ES-I3 (cell line): ENCODE results near the gene TSEN54.

ENCODE experiments used
- H3K36me3 ChIP-seq: 2 replicates; pipeline ENCODE4 v1.6.1; 2013; ENCODE audit warnings: mild to moderate bottlenecking, low read length, control low read depth, moderate library complexity; ENCODE audit not compliant: insufficient read depth
- H3K4me1 ChIP-seq: 2 replicates; pipeline ENCODE4 v1.6.1; 2013; ENCODE audit warnings: mild to moderate bottlenecking, control low read depth, low read length; ENCODE audit not compliant: insufficient read depth
- H3K9ac ChIP-seq: 2 replicates; pipeline ENCODE4 v1.6.1; 2013; ENCODE audit warnings: low read depth, mild to moderate bottlenecking, low read length, moderate library complexity
- H3K9me3 ChIP-seq: 2 replicates; pipeline ENCODE4 v1.6.1; 2013; ENCODE audit warnings: mild to moderate bottlenecking, low read length, moderate library complexity; ENCODE audit not compliant: control insufficient read depth, insufficient read depth

The TSEN54 gene

DNA sequence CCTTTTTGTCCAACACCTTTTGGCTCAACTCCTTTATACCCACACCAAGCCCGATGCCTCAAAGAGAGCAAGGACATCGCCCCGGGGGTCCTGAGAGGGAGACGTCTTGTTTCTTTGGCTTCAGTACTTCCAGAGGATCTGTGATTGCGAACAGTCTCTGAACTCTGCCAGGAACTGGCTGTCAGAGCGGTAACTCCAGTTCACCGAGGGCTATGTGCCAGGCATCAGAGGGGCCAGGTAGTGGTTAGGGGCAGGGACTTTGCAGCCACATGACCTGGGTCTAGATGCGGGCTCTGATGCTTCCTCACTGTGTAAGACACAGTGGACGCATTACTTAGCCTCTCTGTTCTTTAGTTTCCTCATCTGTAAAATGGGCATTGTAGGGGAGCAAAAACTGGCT, 30.8 kb downstream of the TSEN54 start:
- H3K9me3 ChIP-seq = no peaks in the 10 kb centered on the region
- H3K4me1 ChIP-seq = peaks cover 20% of the 10 kb centered on the region; the same call in 1 of the 2 replicates
- H3K9ac ChIP-seq = no peak overlapping the region
- no peaks in the 10 kb centered on the region for H3K36me3 ChIP-seq

DNA sequence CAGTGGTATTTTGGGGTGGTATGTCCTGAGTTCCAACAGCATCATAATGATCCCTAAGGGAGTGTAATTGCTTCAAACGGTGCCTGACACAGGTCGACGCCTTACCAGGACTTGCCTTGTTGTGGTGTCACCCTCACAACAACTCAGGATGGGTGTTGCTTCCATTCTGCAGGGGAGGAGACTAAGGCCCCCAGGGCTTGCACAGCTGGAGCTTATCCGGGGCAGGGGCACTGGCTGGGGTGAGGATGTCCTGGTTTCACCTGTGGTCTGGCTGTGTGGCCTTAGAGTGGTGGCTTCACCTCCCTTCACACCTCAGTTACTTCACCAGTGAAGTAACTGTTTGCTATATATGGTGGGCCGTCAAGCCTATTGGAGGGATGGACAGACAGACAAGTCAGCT, 32.5 kb downstream of the TSEN54 start:
- no peaks in the 10 kb centered on the region for H3K9me3 ChIP-seq
- H3K4me1 ChIP-seq = peaks cover 30% of the 10 kb centered on the region; the same call in 1 of the 2 replicates
- no peak overlapping the region for H3K9ac ChIP-seq
- H3K36me3 ChIP-seq = no peaks in the 10 kb centered on the region

DNA sequence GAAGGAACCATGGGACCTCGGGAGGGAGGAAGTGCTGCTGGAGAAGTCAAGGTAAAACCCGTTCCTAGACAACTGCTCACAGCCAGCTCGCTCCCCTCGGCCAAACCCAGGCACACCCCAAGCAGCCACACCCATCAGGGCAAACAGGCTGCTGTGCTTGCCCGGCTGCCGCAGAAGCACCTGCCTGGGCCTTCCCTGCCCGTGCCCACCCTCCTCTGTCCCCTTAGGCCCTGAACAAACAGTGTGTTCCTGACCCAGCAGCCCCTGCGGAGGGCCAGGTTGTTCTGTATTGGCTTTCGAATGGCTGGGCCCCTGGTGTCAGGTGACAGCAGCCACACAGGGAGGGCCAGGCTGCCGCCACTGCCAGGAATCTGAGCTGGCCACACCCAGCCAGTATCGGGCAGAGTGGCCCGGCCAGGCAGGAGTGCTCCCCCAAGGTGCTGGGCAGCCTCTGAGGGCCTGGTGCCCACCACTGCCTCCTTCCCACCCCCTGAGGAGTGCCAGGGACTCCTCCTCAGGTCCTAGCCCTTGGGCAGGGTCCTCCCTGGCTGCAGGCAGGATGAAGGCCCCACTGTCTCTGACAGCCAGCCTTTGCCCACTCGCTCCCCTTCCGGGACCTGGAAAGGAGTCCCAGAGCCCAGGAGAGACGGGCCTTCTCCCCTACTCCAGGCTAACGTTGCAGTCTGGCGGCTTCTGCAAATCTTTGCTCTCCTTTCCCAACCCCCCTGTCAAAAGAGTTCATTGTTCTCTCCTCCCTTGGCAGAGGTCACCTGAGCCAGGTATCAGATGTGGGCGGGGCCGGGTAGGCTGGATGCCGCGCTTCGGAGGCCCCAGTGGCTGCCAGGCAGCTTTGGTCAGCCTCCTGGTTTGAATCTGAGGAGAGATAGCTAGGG, 33.2 kb downstream of the TSEN54 start:
- H3K9me3 ChIP-seq = no peaks in the 10 kb centered on the region
- peaks cover 30% of the 10 kb centered on the region; the same call in 1 of the 2 replicates for H3K4me1 ChIP-seq
- H3K36me3 ChIP-seq = no peaks in the 10 kb centered on the region
- H3K9ac ChIP-seq = peak overlapping the region; percentile 26

DNA sequence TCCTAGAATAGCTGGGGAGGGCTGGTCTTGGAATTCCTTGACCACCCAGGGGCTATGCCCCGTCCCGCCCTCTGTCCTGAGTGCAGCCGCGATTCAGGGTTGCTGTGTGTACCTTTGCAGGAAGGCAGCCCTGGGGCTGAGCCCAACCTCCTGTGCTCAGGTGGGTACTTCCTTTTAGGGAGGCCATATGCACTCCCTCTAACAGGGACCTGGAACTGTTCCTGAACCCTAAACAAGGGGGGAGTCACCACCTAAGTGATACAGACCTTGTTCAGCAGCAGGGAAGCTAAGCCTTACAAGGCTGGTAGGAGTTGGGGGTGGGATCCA, 33.8 kb downstream of the TSEN54 start:
- Histone ChIP-seq H3K36me3 (no peaks in the 10 kb centered on the region), H3K9me3 (no peaks in the 10 kb centered on the region), H3K4me1 (peaks cover 29% of the 10 kb centered on the region; the same call in 1 of the 2 replicates), H3K9ac (peak overlapping the region; percentile 26; the same call in 1 of the 2 replicates)

DNA sequence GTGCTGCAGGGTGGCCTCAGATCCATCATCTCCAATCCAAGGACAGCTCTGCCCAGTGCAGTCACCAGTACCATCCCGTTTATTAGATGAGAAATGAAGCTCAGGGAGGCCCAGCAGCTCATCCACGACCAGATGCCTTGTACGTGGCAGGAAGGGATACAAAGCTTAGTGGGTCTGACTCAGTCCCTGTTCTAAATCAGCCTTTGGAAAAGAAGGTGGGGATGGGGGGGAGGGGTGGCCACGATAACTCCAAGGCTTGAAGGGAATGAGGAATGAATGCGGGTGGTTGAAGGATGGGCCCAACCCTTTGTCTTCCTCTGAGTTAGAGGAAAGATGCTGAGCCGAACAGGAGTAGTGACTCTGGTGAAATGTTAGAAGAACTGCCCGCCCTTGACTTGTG, 34.9 kb downstream of the TSEN54 start:
- H3K9me3 ChIP-seq = no peaks in the 10 kb centered on the region
- no peak overlapping the region for H3K9ac ChIP-seq
- no peaks in the 10 kb centered on the region for H3K36me3 ChIP-seq
- peaks cover 22% of the 10 kb centered on the region; the same call in 1 of the 2 replicates for H3K4me1 ChIP-seq

DNA sequence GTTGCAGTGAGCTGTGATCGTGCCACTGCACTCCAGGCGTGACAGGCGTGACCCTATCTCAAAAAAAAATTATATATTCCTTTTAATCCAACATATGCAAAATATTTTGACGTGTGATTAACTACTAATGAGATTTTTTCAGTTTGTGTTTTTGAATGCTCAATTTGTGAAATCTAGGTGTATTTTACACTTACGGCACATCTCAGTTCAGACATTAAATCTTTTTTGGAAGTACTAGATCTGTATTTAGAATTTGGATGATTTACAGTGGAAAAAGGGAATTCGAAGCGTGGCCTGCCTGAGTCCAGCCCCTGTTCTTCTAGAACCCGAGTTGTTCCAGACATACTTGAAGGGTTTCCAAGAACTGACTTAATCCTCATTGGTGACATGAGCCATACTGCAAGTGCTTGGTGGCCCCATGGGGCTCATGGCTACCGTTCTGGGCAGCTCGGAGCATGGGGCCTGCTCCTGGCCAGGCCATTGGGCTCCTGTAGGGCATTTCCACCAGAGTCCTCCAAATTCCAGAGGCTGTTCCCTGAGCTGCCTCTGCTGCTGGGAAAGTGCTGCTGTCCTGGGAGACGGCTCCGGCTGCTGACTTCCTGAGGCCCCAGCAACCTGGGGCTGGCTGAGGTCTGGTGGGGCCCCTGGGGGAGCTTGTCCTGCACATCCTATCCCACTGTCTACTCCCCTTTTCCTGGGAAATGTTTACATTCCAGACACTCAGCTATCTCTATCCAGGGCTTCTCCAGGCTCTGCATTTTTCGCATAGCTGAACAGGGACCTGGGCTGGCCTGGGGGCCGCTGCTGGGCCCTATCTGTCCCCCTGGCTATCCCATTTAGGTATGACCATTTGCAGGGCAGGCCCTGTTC, 36.3 kb downstream of the TSEN54 start:
- no peaks in the 10 kb centered on the region for H3K9me3 ChIP-seq
- peaks cover 31% of the 10 kb centered on the region; the same call in 1 of the 2 replicates for H3K4me1 ChIP-seq
- no peak overlapping the region for H3K9ac ChIP-seq
- no peaks in the 10 kb centered on the region for H3K36me3 ChIP-seq

DNA sequence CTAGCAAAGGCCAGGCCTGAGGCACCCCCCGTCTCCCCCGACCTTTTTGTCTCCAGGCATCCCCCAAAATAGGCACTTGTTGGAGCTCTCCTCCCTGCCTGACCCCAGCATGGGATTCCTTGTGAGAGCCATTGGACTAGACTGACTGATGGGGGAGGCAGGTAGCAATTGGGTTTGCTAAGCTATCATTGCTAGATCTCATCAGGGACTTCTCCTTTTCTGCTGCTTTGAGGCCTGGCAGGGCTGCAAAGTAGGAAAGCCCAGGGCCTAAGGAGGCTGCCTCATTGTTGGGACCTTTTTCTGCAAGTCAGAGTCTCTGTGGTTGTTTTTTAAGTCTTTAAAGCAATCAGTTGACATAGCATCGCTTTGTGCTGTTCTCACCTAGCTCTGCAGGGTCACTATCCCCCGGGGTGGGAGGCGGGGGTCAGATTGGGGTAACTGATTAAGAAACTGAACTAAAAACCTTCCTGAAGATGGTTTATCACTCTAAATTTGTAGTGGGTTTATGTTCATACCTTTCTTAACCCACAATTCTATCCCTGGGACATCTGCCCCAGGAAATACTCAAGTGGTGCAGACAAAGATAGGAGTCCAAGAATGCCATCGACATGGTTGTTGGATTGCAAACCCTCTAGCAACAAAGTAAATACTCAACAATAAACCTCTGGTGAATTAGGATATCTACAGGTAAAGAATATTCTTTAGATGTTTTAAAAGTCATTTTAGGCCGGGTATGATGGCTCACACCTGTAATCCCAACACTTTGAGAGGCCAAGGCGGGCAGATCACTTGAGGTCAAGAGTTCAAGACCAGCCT, 37.2 kb downstream of the TSEN54 start:
- no peaks in the 10 kb centered on the region for H3K9me3 ChIP-seq
- H3K4me1 ChIP-seq = peaks cover 31% of the 10 kb centered on the region; the same call in 1 of the 2 replicates
- H3K9ac ChIP-seq = no peak overlapping the region
- H3K36me3 ChIP-seq = no peaks in the 10 kb centered on the region

DNA sequence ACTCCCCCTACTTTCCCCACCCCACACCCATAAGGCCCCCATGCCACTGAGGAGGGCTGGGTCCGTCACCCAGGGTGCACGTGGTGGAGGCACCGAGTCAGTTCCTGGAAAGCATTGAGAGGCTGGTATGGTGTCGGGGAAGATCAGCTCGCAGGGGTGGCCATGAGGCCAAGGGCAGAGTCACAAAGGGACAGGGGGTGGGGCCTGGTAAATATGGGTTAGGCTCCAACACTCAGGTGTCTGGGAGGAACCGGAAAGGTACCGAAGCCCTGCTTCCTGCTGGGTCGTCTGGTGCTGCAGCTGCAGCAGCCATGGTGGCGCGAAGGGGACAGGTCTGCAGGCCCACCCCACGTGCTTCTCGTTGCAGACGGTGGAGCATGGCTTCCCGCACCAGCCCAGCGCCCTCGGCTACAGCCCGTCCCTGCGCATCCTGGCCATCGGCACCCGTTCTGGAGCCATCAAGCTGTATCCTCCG, 39.4 kb downstream of the TSEN54 start:
- Histone ChIP-seq H3K9me3 (no peaks in the 10 kb centered on the region), H3K4me1 (peaks cover 24% of the 10 kb centered on the region; the same call in 1 of the 2 replicates), H3K9ac (no peak overlapping the region), H3K36me3 (no peaks in the 10 kb centered on the region)

DNA sequence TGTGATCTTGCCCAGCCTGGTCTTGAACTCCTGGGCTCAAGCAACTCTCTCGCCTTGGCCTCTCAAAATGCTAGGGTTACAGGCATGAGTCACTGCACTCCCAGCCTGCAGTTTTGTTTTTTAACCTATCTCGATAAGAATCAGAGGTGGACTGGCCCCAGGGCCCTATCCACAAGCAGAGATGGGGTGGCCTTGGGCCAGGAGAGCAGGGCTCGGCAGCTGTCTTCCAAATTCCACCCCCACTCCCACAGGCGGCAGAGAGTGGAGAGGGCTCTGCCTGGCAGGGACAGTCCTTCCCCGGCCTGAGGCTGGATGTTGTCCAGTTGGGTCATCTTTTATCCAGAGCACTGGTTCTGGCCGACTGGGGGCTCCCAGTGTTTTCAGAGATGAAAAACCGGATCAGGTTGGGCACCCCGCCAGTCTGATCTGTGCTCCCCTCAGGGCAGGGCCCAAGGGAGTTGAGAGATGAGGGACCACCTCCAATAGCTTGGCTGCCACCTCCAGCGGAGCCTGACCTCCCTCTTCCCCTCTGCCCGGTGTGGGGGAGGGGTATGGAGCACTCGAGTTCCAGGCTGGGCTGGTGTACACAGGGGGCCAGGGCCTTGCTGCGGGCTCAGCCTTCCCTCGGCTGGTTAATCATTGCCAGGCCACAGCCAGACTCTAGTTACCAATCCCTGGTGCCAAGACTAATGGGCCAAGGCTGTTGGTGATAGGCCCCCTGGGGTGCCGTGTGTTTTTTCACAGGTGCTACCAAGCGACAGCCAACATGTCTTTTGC, 40.9 kb downstream of the TSEN54 start:
- H3K9ac ChIP-seq = no peak overlapping the region
- H3K36me3 ChIP-seq = no peaks in the 10 kb centered on the region
- H3K9me3 ChIP-seq = no peaks in the 10 kb centered on the region
- H3K4me1 ChIP-seq = peaks cover 19% of the 10 kb centered on the region; the same call in 1 of the 2 replicates

DNA sequence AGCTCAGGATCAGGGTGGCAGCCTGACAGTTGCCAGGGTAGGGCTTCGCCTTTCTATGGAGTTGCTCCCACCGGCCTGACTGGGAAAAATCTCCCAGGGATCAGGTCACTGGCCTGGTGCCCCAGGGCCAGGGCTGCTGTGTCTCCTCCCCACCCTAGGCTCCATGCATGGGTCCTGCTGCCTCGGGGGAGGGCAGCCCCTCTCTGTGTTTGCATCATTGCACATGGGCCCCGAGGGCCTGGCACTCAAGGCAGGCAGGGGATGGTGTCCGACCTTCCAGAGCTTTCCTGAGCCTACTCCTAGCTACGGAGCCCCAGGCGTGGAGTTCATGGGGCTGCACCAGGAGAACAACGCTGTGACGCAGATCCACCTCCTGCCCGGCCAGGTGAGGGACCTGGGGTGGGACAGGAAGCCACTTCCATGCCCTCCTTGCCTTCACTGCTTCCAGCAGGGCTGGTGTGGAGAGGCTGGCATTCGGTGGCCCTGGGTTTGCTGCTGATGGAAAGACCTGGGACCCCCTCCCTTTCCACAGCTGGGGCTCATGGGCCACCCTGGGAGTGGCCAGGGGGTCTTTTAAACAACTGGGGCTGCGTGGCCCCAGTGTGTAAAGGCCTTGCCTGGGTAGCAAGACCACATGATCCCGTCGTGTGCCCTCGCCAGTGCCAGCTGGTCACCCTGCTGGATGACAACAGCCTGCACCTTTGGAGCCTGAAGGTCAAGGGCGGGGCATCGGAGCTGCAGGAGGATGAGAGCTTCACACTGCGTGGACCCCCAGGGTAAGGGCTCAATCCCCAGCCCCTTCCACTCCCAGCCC, 41.7 kb downstream of the TSEN54 start:
- no peaks in the 10 kb centered on the region for H3K9me3 ChIP-seq
- H3K4me1 ChIP-seq = peaks cover 12% of the 10 kb centered on the region; the same call in 1 of the 2 replicates
- no peak overlapping the region for H3K9ac ChIP-seq
- no peaks in the 10 kb centered on the region for H3K36me3 ChIP-seq

DNA sequence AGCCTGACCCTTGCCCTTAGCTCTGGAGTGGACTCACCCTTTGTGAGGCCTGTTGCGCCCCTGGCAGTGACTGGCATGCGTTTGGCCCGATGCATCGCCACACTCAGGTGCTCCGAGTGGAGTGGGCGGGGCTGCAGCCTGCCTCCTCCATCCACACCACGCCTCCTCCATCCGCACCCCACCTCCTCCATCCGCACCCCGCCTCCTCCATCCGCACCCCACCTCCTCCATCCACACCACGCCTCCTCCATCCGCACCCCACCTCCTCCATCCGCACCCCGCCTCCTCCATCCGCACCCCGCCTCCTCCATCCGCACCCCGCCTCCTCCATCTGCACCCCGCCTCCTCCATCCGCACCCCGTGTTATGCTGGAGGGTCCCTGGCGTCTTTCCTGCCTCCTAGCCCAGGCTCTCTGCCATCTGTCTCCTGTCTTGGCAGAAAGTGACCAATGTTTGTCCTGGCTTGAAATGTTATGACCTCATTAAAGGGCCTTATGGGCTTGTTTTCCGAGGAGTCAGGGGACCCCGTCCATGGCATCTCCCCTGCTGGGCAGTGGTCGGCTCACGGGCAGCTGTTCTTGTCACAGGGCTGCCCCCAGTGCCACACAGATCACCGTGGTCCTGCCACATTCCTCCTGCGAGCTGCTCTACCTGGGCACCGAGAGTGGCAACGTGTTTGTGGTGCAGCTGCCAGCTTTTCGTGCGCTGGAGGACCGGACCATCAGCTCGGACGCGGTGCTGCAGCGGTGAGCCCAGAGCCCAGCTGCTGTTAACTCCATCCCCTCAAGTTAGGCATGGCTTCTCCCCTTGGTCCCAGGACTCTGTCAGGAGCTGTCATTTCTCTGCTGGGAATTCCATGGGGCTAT, 42.6 kb downstream of the TSEN54 start:
- Histone ChIP-seq H3K36me3 (peaks cover 3% of the 10 kb centered on the region; the same call in 1 of the 2 replicates), H3K4me1 (peaks cover 8% of the 10 kb centered on the region; the same call in 1 of the 2 replicates), H3K9me3 (no peaks in the 10 kb centered on the region), H3K9ac (no peak overlapping the region)

DNA sequence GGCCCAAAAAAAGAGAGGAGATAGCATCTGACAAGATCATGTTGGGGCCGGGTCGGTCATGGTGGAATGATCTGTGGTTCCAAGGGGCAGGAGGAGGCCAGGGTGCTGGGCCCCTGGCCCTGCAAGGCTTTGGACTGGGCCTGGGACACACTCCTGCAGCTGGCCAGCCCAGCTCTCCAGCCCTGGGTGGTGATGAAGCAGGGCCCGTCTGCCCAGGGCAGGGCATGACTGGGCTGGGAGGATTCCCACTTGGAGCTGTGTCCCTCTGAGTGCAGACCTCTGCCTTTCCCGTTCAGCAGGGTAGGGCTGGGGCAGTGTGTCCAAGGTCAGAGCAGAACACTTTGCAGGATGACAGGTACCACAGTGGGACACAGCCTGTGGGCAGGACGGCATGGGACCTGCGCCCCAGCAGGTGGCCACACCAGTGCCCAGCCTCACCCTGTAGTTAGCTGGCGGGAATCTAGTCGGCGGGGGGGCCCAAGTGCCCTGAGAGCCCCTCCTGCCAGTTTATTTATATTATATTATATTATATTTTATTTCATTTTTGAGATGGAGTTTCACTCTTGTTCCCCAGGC, 43.7 kb downstream of the TSEN54 start:
- H3K36me3 ChIP-seq = peaks cover 3% of the 10 kb centered on the region; the same call in 1 of the 2 replicates
- H3K9me3 ChIP-seq = no peaks in the 10 kb centered on the region
- no peak overlapping the region for H3K9ac ChIP-seq
- peaks cover 12% of the 10 kb centered on the region; the same call in 1 of the 2 replicates for H3K4me1 ChIP-seq
